ENCODE measurements around the gene PBRM1. TPM values are rescaled to one million over a fixed set of nuclear protein-coding genes. Genes with fewer than 3 reads are reported as not detected.

Gene PBRM1
- total RNA-seq, 2 experiments from 2014 or later, result 75.7 to 91.1 TPM

- Histone ChIP-seq H3K36me3 (ENCODE audit: insufficient read depth, low read length) (peaks cover 34% of the 10 kb centered on the region), H4K20me1 (ENCODE audit: insufficient read depth, low read length) (no peaks in the 10 kb centered on the region), H3K9me3 (ENCODE audit: low read length) (peaks cover 16% of the 10 kb centered on the region; the same call in 1 of the 2 replicates), H3K4me1 (ENCODE audit: insufficient read depth, low read length, poor library complexity, severe bottlenecking) (peaks cover 25% of the 10 kb centered on the region), H3K4me2 (ENCODE audit: low read length) (no peak overlapping the region), H3K4me3 (ENCODE audit: low read depth, low read length, poor library complexity, severe bottlenecking) (no peak overlapping the region), H2AFZ (ENCODE audit: low read length) (no peak overlapping the region), H3K79me2 (ENCODE audit: insufficient read depth, low read depth, low read length) (no peaks in the 10 kb centered on the region), H3K27ac (ENCODE audit: low read depth, low read length, poor library complexity, severe bottlenecking) (no peak overlapping the region), H3K9me2 (ENCODE audit: insufficient read depth, low read length) (no peaks in the 10 kb centered on the region)
- intact Hi-C loops (cut with micrococcal nuclease; ENCODE audit: unreplicated experiment), result no loop called here
- DNase-seq (ENCODE audit: low spot score), result no peak
- BruUV-seq (replicated peaks), result no TSS peak
- ChIA-PET CTCF (ENCODE audit: unreplicated experiment) (no interaction called here), POLR2A (interaction anchor here (0.6 to 0.8 kb wide), 3 partner anchors 10 to 136 kb away, joined by 3 to 7 read pairs (median 4); no protein-coding TSS in a partner anchor)
- TF ChIP-seq EZH2phosphoT487 (IDR thresholded peaks at IDR 0.05; ENCODE audit: borderline replicate concordance, low read depth, low read length) (no peak), CTCF (conservative IDR thresholded peaks at IDR 0.05; ENCODE audit: low read length) (no peak)
Observed at GRCh38 chr3:52724511-52724910, 38.8 kb upstream of the PBRM1 start.

- Histone ChIP-seq H3K9me2 (ENCODE audit: insufficient read depth, low read length) (no peaks in the 10 kb centered on the region), H3K36me3 (ENCODE audit: insufficient read depth, low read length) (peaks cover 35% of the 10 kb centered on the region), H2AFZ (ENCODE audit: low read length) (no peak overlapping the region), H3K4me1 (ENCODE audit: insufficient read depth, low read length, poor library complexity, severe bottlenecking) (peaks cover 25% of the 10 kb centered on the region), H3K79me2 (ENCODE audit: insufficient read depth, low read depth, low read length) (no peaks in the 10 kb centered on the region), H3K4me2 (ENCODE audit: low read length) (no peak overlapping the region), H3K9me3 (ENCODE audit: low read length) (peaks cover 16% of the 10 kb centered on the region; the same call in 1 of the 2 replicates), H3K4me3 (ENCODE audit: low read depth, low read length, poor library complexity, severe bottlenecking) (no peak overlapping the region), H3K27ac (ENCODE audit: low read depth, low read length, poor library complexity, severe bottlenecking) (no peak overlapping the region), H4K20me1 (ENCODE audit: insufficient read depth, low read length) (no peaks in the 10 kb centered on the region)
- BruUV-seq (replicated peaks), result no TSS peak
- intact Hi-C loops (cut with micrococcal nuclease; ENCODE audit: unreplicated experiment), result no loop called here
- POLR2A ChIA-PET, result no interaction called here
- TF ChIP-seq CTCF (conservative IDR thresholded peaks at IDR 0.05; ENCODE audit: low read length), result no peak
- no peak for TF ChIP-seq EZH2phosphoT487 (IDR thresholded peaks at IDR 0.05; ENCODE audit: borderline replicate concordance, low read depth, low read length)
- CTCF ChIA-PET (ENCODE audit: unreplicated experiment), result no interaction called here
- DNase-seq (ENCODE audit: low spot score), result no peak
Observed at GRCh38 chr3:52723935-52724334, 38.2 kb upstream of the PBRM1 start.

GRCh38 chr3:52722491-52722890 lies 36.8 kb upstream of the PBRM1 start:
- CTCF ChIA-PET (ENCODE audit: unreplicated experiment), result no interaction called here
- no peaks in the 10 kb centered on the region for H4K20me1 ChIP-seq (ENCODE audit: insufficient read depth, low read length)
- BruUV-seq (replicated peaks), result no TSS peak
- DNase-seq (ENCODE audit: low spot score), result no peak
- H3K9me3 ChIP-seq (ENCODE audit: low read length), result peaks cover 12% of the 10 kb centered on the region; the same call in 1 of the 2 replicates
- no peak overlapping the region for H3K4me3 ChIP-seq (ENCODE audit: low read depth, low read length, poor library complexity, severe bottlenecking)
- TF ChIP-seq CTCF (conservative IDR thresholded peaks at IDR 0.05; ENCODE audit: low read length), result no peak
- no peak overlapping the region for H2AFZ ChIP-seq (ENCODE audit: low read length)
- H3K4me2 ChIP-seq (ENCODE audit: low read length), result no peak overlapping the region
- peaks cover 25% of the 10 kb centered on the region for H3K4me1 ChIP-seq (ENCODE audit: insufficient read depth, low read length, poor library complexity, severe bottlenecking)
- no peaks in the 10 kb centered on the region for H3K9me2 ChIP-seq (ENCODE audit: insufficient read depth, low read length)
- H3K36me3 ChIP-seq (ENCODE audit: insufficient read depth, low read length), result peaks cover 37% of the 10 kb centered on the region
- POLR2A ChIA-PET, result interaction anchor here (0.6 kb wide), 1 partner anchor 169 kb away, joined by 4 read pairs; no protein-coding TSS in a partner anchor
- H3K27ac ChIP-seq (ENCODE audit: low read depth, low read length, poor library complexity, severe bottlenecking), result no peak overlapping the region
- no peaks in the 10 kb centered on the region for H3K79me2 ChIP-seq (ENCODE audit: insufficient read depth, low read depth, low read length)
- intact Hi-C loops (cut with micrococcal nuclease; ENCODE audit: unreplicated experiment), result no loop called here
